GM19397 (cell line): ENCODE results near the gene CADM4.
"Not testable (repeated sequence)": the region's sequence is repeated elsewhere in the genome, so short reads cannot be mapped to it uniquely, and the experiment has no call there.

Source experiments
- ATAC-seq: cut with Tn5 transposase; IDR thresholded peaks from one replicate; pipeline ENCODE4 v1.9.1; 2021; ENCODE audit warnings: mild to moderate bottlenecking, moderate library complexity; ENCODE audit not compliant: unreplicated experiment

CADM4 gene

GRCh38 chr19:43610493-43610892, 29.2 kb downstream of the CADM4 start:
- no peak for ATAC-seq

GRCh38 chr19:43609872-43610271, 29.8 kb downstream of the CADM4 start:
- no peak for ATAC-seq

DNA sequence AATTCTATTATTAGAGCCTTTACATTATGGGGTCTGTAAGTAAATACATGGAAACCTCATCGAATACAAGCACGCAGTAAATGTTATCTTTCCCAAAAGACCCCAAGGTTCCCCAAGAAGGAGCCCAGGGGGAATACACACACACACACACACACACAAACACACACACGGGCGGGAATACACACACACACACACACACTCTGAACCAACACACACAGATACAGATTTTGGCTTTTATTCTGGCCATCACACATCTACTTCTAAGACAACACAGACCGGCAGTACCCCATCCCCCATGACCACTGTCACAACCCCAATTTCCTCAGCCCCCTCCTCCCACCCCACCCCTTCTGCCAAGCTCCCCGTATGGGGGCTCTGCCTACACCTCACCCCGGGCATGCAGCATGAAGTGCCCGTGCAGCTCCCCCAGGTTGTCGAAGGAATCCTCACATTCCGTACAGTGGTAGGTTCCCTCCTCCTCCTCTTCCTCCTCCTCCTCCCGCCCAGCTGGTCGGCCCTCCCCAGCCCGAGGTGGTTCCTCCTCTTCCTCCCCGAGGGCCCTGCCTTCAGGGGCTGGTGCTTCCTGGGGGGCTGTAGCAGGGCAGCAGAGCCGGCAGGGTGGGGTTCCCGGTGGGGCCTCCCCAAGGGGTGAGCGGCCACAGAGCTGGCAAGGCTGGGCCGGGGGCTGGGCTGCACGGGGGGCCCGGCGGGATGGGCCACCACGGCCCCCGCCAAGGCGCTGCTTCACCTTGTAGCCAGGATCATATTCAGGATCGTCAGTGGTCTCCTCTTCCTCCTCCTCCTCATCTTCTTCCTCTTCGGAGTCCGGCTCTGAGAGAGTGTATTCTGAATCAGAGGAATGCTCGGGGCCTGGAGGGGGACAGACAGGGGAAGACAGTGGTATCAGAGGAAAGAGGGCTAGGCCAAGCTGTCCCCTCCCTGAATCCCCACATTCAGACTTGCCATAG, 32.1 kb downstream of the CADM4 start:
- no peak for ATAC-seq

GRCh38 chr19:43606569-43607229, 33.0 kb downstream of the CADM4 start:
- ATAC-seq: no peak

GRCh38 chr19:43605875-43606568, 33.6 kb downstream of the CADM4 start:
- no peak for ATAC-seq

DNA sequence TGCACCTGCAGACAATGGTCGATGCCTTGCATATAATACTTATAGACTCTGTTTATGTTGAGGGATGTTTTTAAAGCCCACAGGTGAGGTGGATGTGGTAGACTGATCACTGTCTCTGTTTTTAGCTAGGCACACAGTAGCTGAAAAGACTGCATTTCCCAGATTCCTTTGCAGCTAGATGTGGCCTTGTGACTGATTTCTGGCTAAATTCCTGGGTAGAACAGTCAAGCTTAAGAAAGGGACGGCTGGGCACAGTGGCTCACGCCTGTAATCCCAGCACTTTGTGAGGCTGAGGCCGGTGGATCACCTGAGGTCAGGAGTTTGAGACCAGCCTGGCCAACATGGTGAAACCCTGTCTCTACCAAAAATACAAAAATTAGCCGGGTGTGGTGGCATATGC, 39.3 kb downstream of the CADM4 start:
- ATAC-seq: not testable (repeated sequence)

- ATAC-seq: no peak
Measured at GRCh38 chr19:43599635-43600295, 39.9 kb downstream of the CADM4 start.

DNA sequence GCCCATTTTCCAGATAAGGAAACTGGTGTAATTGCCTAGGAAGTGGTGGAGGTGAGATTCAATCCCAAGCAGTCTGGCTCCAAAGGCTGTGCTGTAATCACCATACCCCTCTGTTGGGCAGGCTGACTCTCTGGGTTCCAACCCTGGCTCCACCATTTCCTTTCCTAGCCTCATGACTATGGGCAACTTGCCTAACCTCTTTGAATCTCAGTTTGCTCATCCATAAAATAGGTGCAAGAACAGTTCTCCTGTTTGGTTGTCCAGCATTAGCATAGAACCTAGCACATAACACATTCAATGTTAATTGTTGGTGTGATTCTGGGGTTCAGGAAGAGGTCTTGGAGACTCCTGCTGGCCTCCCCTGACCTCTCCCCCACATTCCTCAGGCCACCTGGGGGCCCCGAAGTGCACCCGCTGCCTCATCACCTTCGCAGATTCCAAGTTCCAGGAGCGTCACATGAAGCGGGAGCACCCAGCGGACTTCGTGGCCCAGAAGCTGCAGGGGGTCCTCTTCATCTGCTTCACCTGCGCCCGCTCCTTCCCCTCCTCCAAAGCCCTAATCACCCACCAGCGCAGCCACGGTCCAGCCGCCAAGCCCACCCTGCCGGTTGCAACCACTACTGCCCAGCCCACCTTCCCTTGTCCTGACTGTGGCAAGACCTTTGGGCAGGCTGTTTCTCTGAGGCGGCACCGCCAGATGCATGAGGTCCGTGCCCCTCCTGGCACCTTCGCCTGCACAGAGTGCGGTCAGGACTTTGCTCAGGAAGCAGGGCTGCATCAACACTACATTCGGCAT, 41.0 kb downstream of the CADM4 start:
- ATAC-seq: no peak

DNA sequence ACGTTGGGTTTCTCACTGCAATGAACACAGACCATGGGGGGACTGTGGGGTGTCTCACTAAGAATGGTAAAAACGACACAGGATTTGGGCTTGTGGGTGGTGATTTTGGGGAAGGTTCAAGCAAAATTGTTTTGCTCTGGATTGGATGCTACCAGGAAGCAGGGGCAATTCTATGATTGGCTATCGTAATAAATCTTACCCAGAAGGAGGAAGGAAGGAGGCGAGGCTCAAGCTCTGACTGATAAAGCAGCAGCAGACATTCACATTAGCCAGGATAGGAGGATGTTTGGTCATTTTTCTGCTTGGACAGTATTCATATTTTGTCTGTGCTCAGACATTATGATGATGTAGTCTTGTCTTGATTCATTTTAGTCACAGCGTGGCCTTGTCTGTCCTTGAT, 41.8 kb downstream of the CADM4 start:
- no peak for ATAC-seq

GRCh38 chr19:43596842-43597461, 42.7 kb downstream of the CADM4 start:
- ATAC-seq: no peak

GRCh38 chr19:43595999-43596841, 43.4 kb downstream of the CADM4 start, which contains the start of the genes IRGQ and ZNF576:
IRGQ (minus strand) TSS chr19:43596134; CDS start chr19:43595338, 796 bp downstream.
ZNF576 (plus strand) TSS chr19:43596595; CDS start chr19:43597109, 514 bp downstream.
- peak; percentile 86 for ATAC-seq

- no peak for ATAC-seq
Measured at GRCh38 chr19:43595605-43595998, 44.0 kb downstream of the CADM4 start.

- ATAC-seq: no peak
Measured at GRCh38 chr19:43594710-43595604, 44.7 kb downstream of the CADM4 start.

DNA sequence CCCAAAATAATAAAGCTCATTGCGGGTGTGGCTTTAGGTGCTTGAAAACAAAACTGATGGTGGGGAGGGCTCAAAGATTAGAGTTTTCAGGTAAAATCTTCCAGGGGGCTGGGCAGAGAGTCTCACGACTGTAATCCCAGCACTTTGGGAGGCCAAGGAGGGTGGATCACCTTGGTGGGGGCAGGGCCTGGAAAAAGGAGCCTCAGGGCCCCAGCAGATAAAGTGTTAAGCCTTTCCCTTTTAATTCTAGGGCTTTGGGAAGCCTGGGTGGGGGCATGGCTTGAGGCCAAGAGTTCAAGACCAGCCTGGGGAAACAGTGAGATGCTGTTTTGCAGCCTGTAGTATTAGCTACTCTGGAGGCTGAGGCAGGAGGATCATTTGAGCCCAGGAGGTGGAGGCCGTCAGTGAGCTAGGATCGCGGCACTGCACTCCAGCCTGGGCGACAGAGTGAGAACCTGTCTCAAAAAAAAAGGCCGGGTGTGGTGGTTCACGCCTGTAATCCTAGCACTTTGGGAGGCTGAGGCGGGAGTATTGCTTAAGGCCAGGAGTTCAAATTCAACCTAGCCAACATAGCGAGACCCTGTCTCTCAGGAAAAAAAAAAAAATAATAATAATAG, 45.5 kb downstream of the CADM4 start:
- no peak for ATAC-seq

DNA sequence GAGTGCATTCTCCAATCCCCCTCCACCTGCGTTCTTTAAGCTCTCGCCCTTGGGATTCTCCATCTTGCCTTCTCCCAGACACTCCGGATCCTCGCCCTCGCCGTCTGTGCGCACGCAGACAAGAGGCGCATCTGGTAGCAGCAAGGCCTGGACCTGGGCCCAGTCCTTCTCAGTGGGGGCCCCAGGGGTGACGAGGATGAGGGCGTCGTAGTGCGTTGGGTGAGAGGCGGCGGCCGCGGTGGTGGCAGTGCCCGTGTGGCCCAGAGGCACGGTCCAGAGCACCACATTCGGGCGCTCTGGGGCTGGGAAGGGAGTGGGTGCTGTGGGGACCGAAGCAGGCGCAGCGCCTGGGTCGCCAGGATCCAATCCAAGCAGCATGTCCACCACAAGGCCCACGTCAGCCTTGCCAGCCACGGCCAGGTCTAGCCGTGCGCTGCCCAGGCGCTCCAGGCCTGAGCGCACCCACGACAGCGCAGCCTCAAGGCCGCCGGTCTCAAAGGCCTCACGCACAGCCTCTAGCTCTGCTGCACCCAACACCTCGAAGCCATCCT, 46.8 kb downstream of the CADM4 start:
- ATAC-seq: no peak

- no peak for ATAC-seq
Measured at GRCh38 chr19:43591904-43592772, 47.5 kb downstream of the CADM4 start.
